Mesothelial cell of epicardium (in vitro differentiated cells): ENCODE results near the gene LYSET. TPM values are rescaled to one million over a fixed set of nuclear protein-coding genes. Genes with fewer than 3 reads are reported as not detected.
"Not testable (repeated sequence)": the region's sequence is repeated elsewhere in the genome, so short reads cannot be mapped to it uniquely, and the experiment has no call there.

Experiments
- DNase-seq, 2 experiments: peaks; one replicate each; pipeline ENCODE4 v3.0.0; 2021; ENCODE audit warnings: low spot score in 2 of 2; ENCODE audit not compliant: unreplicated experiment in 2 of 2
- H3K27ac Mint-ChIP-seq: 2 replicates; pipeline ENCODE4 v1.8.0; 2021; ENCODE audit warnings: mixed read lengths
- H3K27me3 Mint-ChIP-seq: 2 replicates; pipeline ENCODE4 v1.8.0; 2021; ENCODE audit warnings: low read depth, mixed read lengths
- H3K36me3 Mint-ChIP-seq: 2 replicates; pipeline ENCODE4 v1.8.0; 2021; ENCODE audit warnings: mixed read lengths
- H3K4me1 Mint-ChIP-seq: 2 replicates; pipeline ENCODE4 v1.8.0; 2021; ENCODE audit warnings: mixed read lengths
- H3K4me3 Mint-ChIP-seq: 2 replicates; pipeline ENCODE4 v1.8.0; 2021; ENCODE audit warnings: mild to moderate bottlenecking, moderate library complexity, mixed read lengths
- H3K9me3 Mint-ChIP-seq: 2 replicates; pipeline ENCODE4 v1.8.0; 2021; ENCODE audit warnings: mixed read lengths
- total RNA-seq: library from RNA; stranded (reverse); gene quantifications from 3 replicates; pipeline ENCODE4 v1.2.1, GENCODE V29; 2021
- TF ChIP-seq, protein P1 (sequence below): fragments of 200-600 bp; sonication (generic); IDR thresholded peaks from one replicate; pipeline ENCODE4 v1.5.0; 2021; ENCODE audit warnings: antibody characterized with exemption; ENCODE audit not compliant: unreplicated experiment

Gene LYSET
- total RNA-seq, 1 donor from 2014 or later = 13.7 TPM

DNA sequence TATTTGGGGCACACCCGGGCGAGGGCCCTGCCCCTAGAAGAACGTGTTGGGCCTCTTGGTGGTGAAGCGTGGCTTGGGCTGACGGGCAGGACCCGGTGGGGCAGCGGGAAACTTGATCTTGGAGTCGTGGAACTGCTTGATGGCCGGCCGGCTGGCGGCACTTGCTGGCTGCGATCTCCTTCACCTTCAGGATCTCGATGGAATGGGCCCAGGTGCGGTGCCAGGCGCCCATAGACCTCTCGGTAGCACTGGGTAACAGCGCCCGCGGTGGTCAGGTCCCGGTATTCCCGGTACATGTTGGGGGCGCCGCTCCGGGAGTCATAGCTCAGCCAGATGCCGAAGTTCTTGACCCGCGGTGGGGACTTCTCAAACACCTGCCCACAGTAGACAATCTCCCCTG, 38.4 kb downstream of the LYSET start:
- peaks cover 43% of the 10 kb centered on the region for H3K36me3 Mint-ChIP-seq
- H3K27ac Mint-ChIP-seq = no peak overlapping the region
- no peaks in the 10 kb centered on the region for H3K27me3 Mint-ChIP-seq
- no peaks in the 10 kb centered on the region for H3K4me1 Mint-ChIP-seq
- H3K9me3 Mint-ChIP-seq = no peaks in the 10 kb centered on the region
- no peak overlapping the region for H3K4me3 Mint-ChIP-seq
- TF ChIP-seq, protein P1, sequence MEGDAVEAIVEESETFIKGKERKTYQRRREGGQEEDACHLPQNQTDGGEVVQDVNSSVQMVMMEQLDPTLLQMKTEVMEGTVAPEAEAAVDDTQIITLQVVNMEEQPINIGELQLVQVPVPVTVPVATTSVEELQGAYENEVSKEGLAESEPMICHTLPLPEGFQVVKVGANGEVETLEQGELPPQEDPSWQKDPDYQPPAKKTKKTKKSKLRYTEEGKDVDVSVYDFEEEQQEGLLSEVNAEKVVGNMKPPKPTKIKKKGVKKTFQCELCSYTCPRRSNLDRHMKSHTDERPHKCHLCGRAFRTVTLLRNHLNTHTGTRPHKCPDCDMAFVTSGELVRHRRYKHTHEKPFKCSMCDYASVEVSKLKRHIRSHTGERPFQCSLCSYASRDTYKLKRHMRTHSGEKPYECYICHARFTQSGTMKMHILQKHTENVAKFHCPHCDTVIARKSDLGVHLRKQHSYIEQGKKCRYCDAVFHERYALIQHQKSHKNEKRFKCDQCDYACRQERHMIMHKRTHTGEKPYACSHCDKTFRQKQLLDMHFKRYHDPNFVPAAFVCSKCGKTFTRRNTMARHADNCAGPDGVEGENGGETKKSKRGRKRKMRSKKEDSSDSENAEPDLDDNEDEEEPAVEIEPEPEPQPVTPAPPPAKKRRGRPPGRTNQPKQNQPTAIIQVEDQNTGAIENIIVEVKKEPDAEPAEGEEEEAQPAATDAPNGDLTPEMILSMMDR = no peak
- DNase-seq = no peak

DNA sequence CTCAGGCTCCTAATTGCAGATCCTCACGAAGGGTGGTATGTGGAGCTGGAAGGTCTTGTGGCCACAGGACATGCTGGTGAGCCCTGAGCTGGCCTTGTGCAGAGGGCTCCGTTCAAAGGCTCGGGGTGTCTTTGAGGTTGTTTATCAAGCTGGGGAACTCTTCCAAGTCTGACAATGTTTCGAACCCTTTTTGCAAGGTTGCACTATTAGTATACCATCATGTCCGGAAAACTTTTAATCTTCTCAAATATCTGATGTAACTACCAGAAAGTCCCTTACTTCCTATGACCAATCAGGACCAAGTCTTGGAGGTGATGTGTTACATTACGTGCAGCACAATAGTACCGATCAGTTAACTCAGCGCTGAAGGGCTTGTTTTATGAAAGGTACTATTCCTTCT, 43.4 kb downstream of the LYSET start:
- TF ChIP-seq, protein P1 = no peak
- H3K27ac Mint-ChIP-seq = no peak overlapping the region
- H3K36me3 Mint-ChIP-seq = peaks cover 29% of the 10 kb centered on the region
- H3K27me3 Mint-ChIP-seq = no peaks in the 10 kb centered on the region
- H3K9me3 Mint-ChIP-seq = no peaks in the 10 kb centered on the region
- H3K4me3 Mint-ChIP-seq = no peak overlapping the region
- no peak for DNase-seq
- H3K4me1 Mint-ChIP-seq = no peaks in the 10 kb centered on the region

DNA sequence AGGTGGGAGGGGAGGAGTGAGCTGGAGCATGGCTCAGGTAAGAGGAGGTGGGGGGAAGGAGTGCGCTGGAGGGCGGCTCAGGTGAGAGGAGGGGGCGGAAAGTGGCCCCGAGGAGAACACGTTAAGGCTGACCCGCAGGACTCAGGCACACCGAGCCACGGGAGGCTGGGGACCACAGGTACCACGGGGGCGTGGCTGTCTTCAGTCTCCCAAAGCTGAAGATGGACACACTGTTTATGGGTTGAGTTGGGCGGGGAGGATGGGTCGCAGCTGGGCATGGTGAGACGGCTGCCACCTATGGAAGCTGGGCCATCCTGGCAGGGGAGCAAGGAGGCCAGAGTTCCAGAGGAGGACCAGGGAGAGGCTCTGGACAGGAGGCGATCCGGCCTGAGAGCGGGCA, 45.4 kb downstream of the LYSET start:
- Mint-ChIP-seq H3K36me3 (peaks cover 21% of the 10 kb centered on the region), H3K9me3 (no peaks in the 10 kb centered on the region), H3K27ac (no peak overlapping the region), H3K27me3 (peaks cover 3% of the 10 kb centered on the region), H3K4me1 (no peaks in the 10 kb centered on the region), H3K4me3 (no peak overlapping the region)
- no peak for DNase-seq
- TF ChIP-seq, protein P1 = no peak

DNA sequence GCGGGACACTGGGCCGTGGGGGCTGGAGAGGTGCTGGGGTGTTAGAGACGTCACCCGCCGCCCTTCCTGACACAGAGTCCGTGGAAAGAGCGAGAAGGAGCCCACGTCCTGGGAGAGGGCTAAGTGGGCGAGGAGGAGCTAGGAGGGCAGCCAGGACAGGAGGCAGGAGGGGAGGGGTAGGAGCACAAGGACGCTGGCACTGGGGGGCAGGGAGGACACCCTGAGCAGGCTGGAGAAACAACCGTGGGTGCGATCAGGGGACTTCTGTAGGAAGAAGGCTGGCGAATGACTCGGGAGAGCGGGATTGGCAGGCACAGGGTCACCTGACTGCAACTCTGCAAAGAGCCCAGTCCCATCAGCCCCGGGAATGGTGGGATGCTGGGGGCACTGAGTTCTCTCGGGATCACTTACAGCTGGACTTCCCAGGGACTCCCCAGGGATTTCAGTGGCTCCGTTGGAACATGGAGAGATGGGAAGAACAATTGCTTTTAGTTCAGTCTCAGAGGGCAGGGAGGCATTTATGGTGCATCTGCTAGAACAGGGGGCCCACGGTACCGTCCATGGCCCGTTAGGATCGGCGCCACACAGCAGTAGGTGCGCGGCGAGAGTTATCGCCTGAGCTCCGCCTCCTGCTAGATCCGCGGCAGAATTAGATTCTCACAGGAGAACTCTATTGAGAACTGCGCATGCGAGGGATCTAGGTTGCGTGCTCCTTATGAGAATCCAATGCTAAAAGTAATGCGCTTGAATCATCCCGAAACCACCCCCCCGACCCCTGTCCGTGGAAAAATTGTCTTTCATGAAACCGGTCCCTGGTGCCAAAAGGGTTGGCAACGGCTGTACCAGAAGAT, 46.2 kb downstream of the LYSET start:
- no peak for DNase-seq
- Mint-ChIP-seq H3K36me3 (peaks cover 17% of the 10 kb centered on the region), H3K27ac (no peak overlapping the region), H3K27me3 (peaks cover 3% of the 10 kb centered on the region), H3K9me3 (no peaks in the 10 kb centered on the region), H3K4me3 (no peak overlapping the region), H3K4me1 (no peaks in the 10 kb centered on the region)
- TF ChIP-seq, protein P1 = no peak

DNA sequence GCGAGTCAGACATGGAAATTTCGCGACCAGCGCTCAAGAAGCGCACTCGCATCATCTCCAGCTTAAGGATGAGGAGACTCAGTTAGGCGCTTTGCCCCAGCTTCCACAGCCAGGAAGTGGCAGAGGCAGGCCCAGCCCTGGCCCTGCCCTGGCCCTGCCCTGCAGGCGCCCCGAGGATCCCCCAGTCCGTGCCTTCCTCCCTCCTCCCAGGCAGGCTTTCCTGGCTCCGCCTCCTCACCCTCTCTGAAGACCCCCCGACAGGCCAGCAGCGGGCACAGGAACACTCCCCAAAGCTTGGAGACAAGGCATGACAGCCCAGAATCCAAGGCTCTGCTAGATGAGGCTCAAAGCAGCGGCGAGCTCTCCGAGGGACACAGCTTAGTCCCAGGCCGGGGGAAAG, 47.0 kb downstream of the LYSET start:
- Mint-ChIP-seq H3K4me3 (no peak overlapping the region), H3K27me3 (peaks cover 3% of the 10 kb centered on the region), H3K9me3 (no peaks in the 10 kb centered on the region), H3K36me3 (peaks cover 13% of the 10 kb centered on the region), H3K27ac (no peak overlapping the region), H3K4me1 (no peaks in the 10 kb centered on the region)
- DNase-seq = no peak
- TF ChIP-seq, protein P1 = no peak

DNA sequence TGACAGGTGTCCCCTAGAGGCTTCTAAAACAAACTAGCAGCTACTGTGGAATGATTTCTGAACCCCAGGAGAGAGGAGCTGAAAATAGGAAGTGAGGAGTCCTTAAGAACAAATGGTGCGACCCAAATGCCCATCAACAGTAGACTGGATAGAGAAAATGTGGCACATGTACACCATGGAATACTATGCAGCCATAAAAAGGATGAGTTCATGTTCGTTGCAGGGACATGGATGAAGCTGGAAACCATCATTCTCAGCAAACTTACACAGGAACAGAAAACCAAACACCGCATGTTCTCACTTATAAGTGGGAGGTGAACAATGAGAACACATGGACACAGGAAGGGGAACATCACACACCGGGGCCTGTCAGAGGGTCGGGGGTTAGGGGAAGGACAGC, 48.0 kb downstream of the LYSET start:
- H3K4me1 Mint-ChIP-seq, H3K4me3 Mint-ChIP-seq, DNase-seq, H3K27ac Mint-ChIP-seq, H3K27me3 Mint-ChIP-seq, H3K9me3 Mint-ChIP-seq, H3K36me3 Mint-ChIP-seq: not testable (repeated sequence)
